Neuronal stem cell (in vitro differentiated cells): ENCODE data around the gene PM20D1.
"Not testable (repeated sequence)": the region's sequence is repeated elsewhere in the genome, so short reads cannot be mapped to it uniquely, and the experiment has no call there.

Experiments used
- DNase-seq: peaks from one replicate; pipeline ENCODE4 v3.0.0-alpha.2; 2013; ENCODE audit warnings: low spot score
- H2AFZ ChIP-seq: one replicate; pipeline ENCODE4 v1.6.1; 2013; ENCODE audit warnings: mild to moderate bottlenecking, low read length, inconsistent platforms
- H2AK5ac ChIP-seq: 2 replicates; pipeline ENCODE4 v1.6.1; 2013; ENCODE audit warnings: low read depth, mild to moderate bottlenecking, inconsistent platforms, low read length, moderate library complexity, mixed read lengths
- H2BK120ac ChIP-seq: 2 replicates; pipeline ENCODE4 v1.6.1; 2013; ENCODE audit warnings: low read depth, mild to moderate bottlenecking, inconsistent platforms, low read length, moderate library complexity, mixed read lengths
- H2BK12ac ChIP-seq: one replicate; pipeline ENCODE4 v1.6.1; 2013; ENCODE audit warnings: low read length, inconsistent platforms
- H2BK15ac ChIP-seq: 2 replicates; pipeline ENCODE4 v1.6.1; 2013; ENCODE audit warnings: mild to moderate bottlenecking, low read length, inconsistent platforms, mixed read lengths
- H2BK5ac ChIP-seq: one replicate; pipeline ENCODE4 v1.6.1; 2013; ENCODE audit warnings: inconsistent platforms, mild to moderate bottlenecking, low read length, moderate library complexity
- H3K14ac ChIP-seq: one replicate; pipeline ENCODE4 v1.6.1; 2013; ENCODE audit warnings: low read length, inconsistent platforms
- H3K18ac ChIP-seq: 2 replicates; pipeline ENCODE4 v1.6.1; 2013; ENCODE audit warnings: low read length, inconsistent platforms
- H3K23ac ChIP-seq: 2 replicates; pipeline ENCODE4 v1.6.1; 2013; ENCODE audit warnings: low read depth, mild to moderate bottlenecking, mixed read lengths, low read length, inconsistent platforms; ENCODE audit not compliant: poor library complexity
- H3K27ac ChIP-seq: replicated peaks from 3 replicates; pipeline ENCODE4 v1.5.1; 2013; ENCODE audit warnings: low read length, inconsistent platforms
- H3K27me3 ChIP-seq, 3 experiments: 2 replicates each; pipeline ENCODE4 v1.6.1; 2013; ENCODE audit warnings: low read length in 3 of 3, mild to moderate bottlenecking in 2 of 3, inconsistent platforms in 1 of 3, low read depth in 1 of 3, mixed read lengths in 1 of 3, moderate library complexity in 1 of 3; ENCODE audit not compliant: control insufficient read depth in 3 of 3, insufficient read depth in 3 of 3
- H3K36me3 ChIP-seq, 2 donors: replicated peaks in 1 of 2; 2 replicates each; pipeline ENCODE4 v1.6.1; 2013; ENCODE audit warnings: low read length in 2 of 2; ENCODE audit not compliant: control insufficient read depth in 2 of 2, insufficient read depth in 2 of 2
- H3K4ac ChIP-seq: 2 replicates; pipeline ENCODE4 v1.6.1; 2013; ENCODE audit warnings: inconsistent platforms, mild to moderate bottlenecking, low read length, moderate library complexity
- H3K4me1 ChIP-seq, 2 donors: 1 replicate in 1 of 2; 2 replicates in 1 of 2; pipeline ENCODE4 v1.6.1; 2013; ENCODE audit warnings: low read length in 2 of 2, low read depth in 1 of 2; ENCODE audit not compliant: control insufficient read depth in 2 of 2, insufficient read depth in 1 of 2
- H3K4me2 ChIP-seq: one replicate; pipeline ENCODE4 v1.6.1; 2013; ENCODE audit warnings: mild to moderate bottlenecking, low read length, inconsistent platforms; ENCODE audit not compliant: insufficient read depth, poor library complexity, severe bottlenecking
- H3K4me3 ChIP-seq, 2 donors: 2 replicates each; pipeline ENCODE4 v1.5.1; 2013; ENCODE audit warnings: low read length in 2 of 2, mild to moderate bottlenecking in 2 of 2, inconsistent platforms in 1 of 2, moderate library complexity in 1 of 2
- H3K79me1 ChIP-seq: one replicate; pipeline ENCODE4 v1.6.1; 2013; ENCODE audit warnings: low read depth, mild to moderate bottlenecking, inconsistent platforms, low read length, moderate library complexity
- H3K9ac ChIP-seq: one replicate; pipeline ENCODE4 v1.6.1; 2013; ENCODE audit warnings: mild to moderate bottlenecking, low read depth, low read length, inconsistent platforms; ENCODE audit not compliant: poor library complexity
- H3K9me3 ChIP-seq, 2 donors: replicated peaks in 1 of 2; 2 replicates each; pipeline versions ENCODE3 to v1.6.1; 2013; ENCODE audit warnings: low read length in 2 of 2, mild to moderate bottlenecking in 2 of 2, inconsistent platforms in 1 of 2, low read depth in 1 of 2, mixed read lengths in 1 of 2, moderate library complexity in 1 of 2; ENCODE audit not compliant: control insufficient read depth in 2 of 2, insufficient read depth in 1 of 2
- H4K8ac ChIP-seq: one replicate; pipeline ENCODE4 v1.6.1; 2013; ENCODE audit warnings: low read depth, mild to moderate bottlenecking, inconsistent platforms, low read length, moderate library complexity
- H4K91ac ChIP-seq: one replicate; pipeline ENCODE4 v1.6.1; 2013; ENCODE audit warnings: low read length, low read depth, mild to moderate bottlenecking, inconsistent platforms; ENCODE audit not compliant: poor library complexity
- WGBS, 2 donors: extraction: QIAGEN DNeasy Blood & Tissue Kit; methylation state at CpG; one replicate each; pipeline ENCODE4 v1.1.7; 2013; ENCODE audit warnings: missing lambda C conversion rate in 2 of 2, mixed read lengths in 1 of 2; ENCODE audit not compliant: insufficient read length in 2 of 2, insufficient replicate concordance in 1 of 2; ENCODE audit errors: extremely low coverage in 2 of 2; 5-methylcytosine and 5-hydroxymethylcytosine counted together

PM20D1 gene

DNA sequence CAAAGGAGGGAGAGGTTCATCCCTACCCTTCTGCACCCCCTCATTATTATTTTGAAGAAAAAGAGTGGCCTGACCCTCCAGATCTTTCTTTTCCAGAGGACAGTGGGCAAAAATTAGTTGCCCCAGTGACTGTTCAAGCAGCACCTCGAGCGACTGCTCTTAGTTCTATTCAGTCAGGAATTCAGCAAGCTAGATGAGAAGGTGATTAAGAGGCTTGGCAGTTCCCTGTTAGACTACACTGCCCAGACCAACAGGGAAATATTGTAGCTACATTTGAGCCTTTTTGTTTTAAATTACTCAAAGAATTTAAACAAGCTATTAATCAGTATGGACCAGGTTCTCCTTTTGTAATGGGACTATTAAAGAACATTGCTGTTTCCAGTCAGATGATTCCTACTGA lies 41.5 kb upstream of the PM20D1 start:
- H3K27me3 ChIP-seq, H3K4me1 ChIP-seq, H2BK120ac ChIP-seq, H3K9me3 ChIP-seq, H4K8ac ChIP-seq, H3K4ac ChIP-seq, H3K36me3 ChIP-seq, H4K91ac ChIP-seq, H2BK12ac ChIP-seq, H2AFZ ChIP-seq, H2AK5ac ChIP-seq, H2BK5ac ChIP-seq, H3K27ac ChIP-seq, H3K23ac ChIP-seq, H3K18ac ChIP-seq, H3K4me3 ChIP-seq, H3K4me2 ChIP-seq, H3K79me1 ChIP-seq, H3K14ac ChIP-seq, H2BK15ac ChIP-seq, DNase-seq, H3K9ac ChIP-seq: not testable (repeated sequence)
- no CpG with 5 or more reads among the region's 2 CpGs for WGBS, 2 donors

DNA sequence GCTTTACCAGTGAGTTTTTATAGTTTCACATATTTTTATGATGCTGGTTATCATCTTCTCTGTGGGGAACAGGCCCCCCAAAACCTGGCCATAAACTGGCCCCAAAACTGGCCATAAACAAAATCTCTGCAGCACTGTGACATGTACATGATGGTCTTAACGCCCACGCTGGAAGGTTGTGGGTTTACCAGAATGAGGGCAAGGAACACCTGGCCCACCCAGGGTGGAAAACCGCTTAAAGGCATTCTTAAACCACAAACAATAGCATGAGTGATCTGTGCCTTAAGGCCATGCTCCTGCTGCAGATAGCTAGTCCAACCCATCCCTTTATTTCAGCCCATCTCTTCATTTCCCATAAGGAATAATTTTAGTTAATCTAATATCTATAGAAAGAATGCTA lies 40.7 kb upstream of the PM20D1 start:
- H2AFZ ChIP-seq, H4K8ac ChIP-seq, H2BK12ac ChIP-seq, H3K27ac ChIP-seq, H2BK120ac ChIP-seq, H3K79me1 ChIP-seq, H3K4me1 ChIP-seq, H3K18ac ChIP-seq, H2BK15ac ChIP-seq, H3K4me2 ChIP-seq, H3K4ac ChIP-seq, H3K14ac ChIP-seq, H3K27me3 ChIP-seq, DNase-seq, H3K9ac ChIP-seq, H2BK5ac ChIP-seq, H3K9me3 ChIP-seq, H3K36me3 ChIP-seq, H4K91ac ChIP-seq, H3K4me3 ChIP-seq, H3K23ac ChIP-seq, H2AK5ac ChIP-seq: not testable (repeated sequence)
- WGBS, 2 donors: no CpG with 5 or more reads among the region's 3 CpGs

DNA sequence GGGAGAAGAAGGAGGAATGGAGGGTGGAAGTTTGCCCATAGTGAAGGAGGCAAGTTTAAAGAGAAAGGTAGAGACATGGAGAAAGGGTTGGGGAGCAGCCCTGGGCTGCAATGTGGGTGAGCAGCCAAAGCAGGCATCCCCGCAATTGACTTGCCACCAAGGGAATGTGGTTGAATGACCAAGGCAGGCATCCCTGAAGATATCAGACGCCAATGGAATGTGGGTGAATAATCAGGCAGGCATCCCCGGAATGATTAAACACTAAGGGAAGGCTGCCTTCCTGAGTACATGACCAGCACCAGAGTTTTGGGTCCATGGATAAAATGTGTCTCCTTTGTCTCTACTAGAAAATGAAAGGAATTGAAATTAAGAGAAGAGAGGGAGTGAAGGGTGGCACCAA lies 39.8 kb upstream of the PM20D1 start:
- WGBS, 2 donors: no CpG with 5 or more reads among the region's 3 CpGs
- not testable (repeated sequence) for H3K4me2 ChIP-seq, H3K27ac ChIP-seq, H2AFZ ChIP-seq, H2BK15ac ChIP-seq, H3K4me1 ChIP-seq, H3K27me3 ChIP-seq, H4K8ac ChIP-seq, H3K23ac ChIP-seq, H3K9ac ChIP-seq, H2BK12ac ChIP-seq, H4K91ac ChIP-seq, H3K36me3 ChIP-seq, H2AK5ac ChIP-seq, H3K18ac ChIP-seq, H3K14ac ChIP-seq, H3K4ac ChIP-seq, H2BK120ac ChIP-seq, H3K79me1 ChIP-seq, H2BK5ac ChIP-seq, H3K4me3 ChIP-seq, H3K9me3 ChIP-seq, DNase-seq

DNA sequence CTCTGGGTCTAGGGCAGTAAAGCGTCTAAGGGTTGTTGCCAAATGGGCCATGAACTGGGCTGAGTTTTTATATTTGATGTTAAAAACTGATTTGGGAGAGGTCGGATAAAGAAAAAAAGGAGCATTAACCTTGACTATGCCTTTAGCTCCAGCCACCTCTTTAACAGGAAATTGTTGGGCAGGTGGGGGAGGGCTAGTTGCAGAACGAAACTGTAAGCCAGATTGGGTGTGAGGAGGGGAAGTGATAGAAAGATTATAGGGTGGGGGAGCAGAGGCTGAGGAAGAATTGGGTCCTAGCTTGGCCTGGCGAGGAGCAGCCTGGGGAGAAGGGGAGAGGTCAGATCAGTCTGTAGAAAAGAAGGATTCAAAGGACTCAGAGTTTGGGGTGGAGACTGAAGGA lies 39.1 kb upstream of the PM20D1 start:
- H3K14ac ChIP-seq, H3K4me2 ChIP-seq, H2AFZ ChIP-seq, H3K4ac ChIP-seq, H3K23ac ChIP-seq, H2AK5ac ChIP-seq, H3K36me3 ChIP-seq, H3K27me3 ChIP-seq, H3K4me3 ChIP-seq, H2BK15ac ChIP-seq, H3K27ac ChIP-seq, H3K4me1 ChIP-seq, H3K9ac ChIP-seq, H3K18ac ChIP-seq, H2BK12ac ChIP-seq, H3K79me1 ChIP-seq, H2BK120ac ChIP-seq, H2BK5ac ChIP-seq, H4K91ac ChIP-seq, H3K9me3 ChIP-seq, DNase-seq, H4K8ac ChIP-seq: not testable (repeated sequence)
- WGBS, 2 donors: 100% methylated on average over 1 of the region's 4 CpGs
